ENCODE results near the gene SLC9A9. TPM values are rescaled to one million over a fixed set of nuclear protein-coding genes. Genes with fewer than 3 reads are reported as not detected.

SLC9A9 gene
- polyA plus RNA-seq, 1 donor: 6.3 TPM

- H3K27ac ChIP-seq (ENCODE audit: low read length): no peak overlapping the region
- 100% methylated on average over 1 of the region's 3 CpGs for WGBS (ENCODE audit: insufficient coverage, low lambda C conversion rate)
- H3K27me3 ChIP-seq (ENCODE audit: control insufficient read depth, insufficient read depth, low read length): no peaks in the 10 kb centered on the region
- no peak for DNase-seq
- no peaks in the 10 kb centered on the region for H3K4me1 ChIP-seq (ENCODE audit: control insufficient read depth, insufficient read depth, low read length)
- no peak overlapping the region for H3K4me3 ChIP-seq (ENCODE audit: low read length)
- no peaks in the 10 kb centered on the region for H3K9me3 ChIP-seq (ENCODE audit: control insufficient read depth, low read depth, low read length)
- H3K36me3 ChIP-seq (ENCODE audit: control insufficient read depth, insufficient read depth, low read length): no peaks in the 10 kb centered on the region
Measured at GRCh38 chr3:143497382-143497781, 350.9 kb downstream of the SLC9A9 start.

DNA sequence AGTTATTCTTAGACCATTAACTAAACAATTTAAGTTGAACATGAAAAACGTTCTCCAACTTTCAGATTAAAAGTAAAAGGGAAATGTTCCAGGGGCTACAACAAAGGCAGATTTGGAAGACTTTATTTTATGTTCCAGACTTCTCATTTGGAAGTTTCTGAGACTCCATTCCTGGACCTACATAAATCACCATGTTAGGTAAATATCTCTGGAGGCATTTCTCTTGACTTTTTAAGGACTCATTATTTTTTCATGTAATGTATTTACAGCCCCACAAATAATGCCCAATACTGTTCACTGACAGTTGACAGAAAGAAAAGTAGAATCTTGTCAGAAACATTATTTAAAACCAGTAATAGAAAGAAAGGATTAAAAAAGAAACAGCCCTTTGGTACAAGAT is 352.1 kb downstream of the SLC9A9 start:
- H3K36me3 ChIP-seq (ENCODE audit: control insufficient read depth, insufficient read depth, low read length): no peaks in the 10 kb centered on the region
- DNase-seq: no peak
- no peak overlapping the region for H3K4me3 ChIP-seq (ENCODE audit: low read length)
- no peak overlapping the region for H3K27ac ChIP-seq (ENCODE audit: low read length)
- H3K9me3 ChIP-seq (ENCODE audit: control insufficient read depth, low read depth, low read length): no peaks in the 10 kb centered on the region
- H3K27me3 ChIP-seq (ENCODE audit: control insufficient read depth, insufficient read depth, low read length): no peaks in the 10 kb centered on the region
- H3K4me1 ChIP-seq (ENCODE audit: control insufficient read depth, insufficient read depth, low read length): no peaks in the 10 kb centered on the region
- WGBS (ENCODE audit: insufficient coverage, low lambda C conversion rate): 80% methylated on average over 1 of the region's 1 CpG

GRCh38 chr3:143495527-143495926 is 352.7 kb downstream of the SLC9A9 start:
- Histone ChIP-seq H3K27ac (ENCODE audit: low read length) (no peak overlapping the region), H3K4me3 (ENCODE audit: low read length) (no peak overlapping the region), H3K27me3 (ENCODE audit: control insufficient read depth, insufficient read depth, low read length) (no peaks in the 10 kb centered on the region), H3K9me3 (ENCODE audit: control insufficient read depth, low read depth, low read length) (no peaks in the 10 kb centered on the region), H3K36me3 (ENCODE audit: control insufficient read depth, insufficient read depth, low read length) (no peaks in the 10 kb centered on the region), H3K4me1 (ENCODE audit: control insufficient read depth, insufficient read depth, low read length) (no peaks in the 10 kb centered on the region)
- DNase-seq: no peak
- no CpG with 5 or more reads among the region's 2 CpGs for WGBS (ENCODE audit: insufficient coverage, low lambda C conversion rate)

DNA sequence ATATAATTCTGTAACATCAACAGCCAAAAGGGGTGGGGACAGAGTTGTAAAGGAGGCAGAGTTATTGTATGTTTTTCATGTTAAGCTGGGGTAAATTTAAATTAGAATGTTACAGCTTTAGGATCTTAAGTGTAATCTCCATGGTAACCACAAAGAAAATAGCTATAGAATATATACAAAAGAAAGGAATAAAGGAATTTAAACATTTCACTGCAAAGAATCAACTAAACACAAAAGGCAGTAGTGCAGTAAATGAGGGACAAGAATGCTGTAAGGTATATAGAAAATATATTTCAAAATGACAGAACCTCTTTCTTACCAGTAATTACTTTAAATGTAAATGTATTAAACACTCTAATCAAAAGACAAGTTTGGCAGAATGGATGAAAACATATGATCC is 361.7 kb downstream of the SLC9A9 start:
- H3K4me1 ChIP-seq (ENCODE audit: control insufficient read depth, insufficient read depth, low read length): no peaks in the 10 kb centered on the region
- no peaks in the 10 kb centered on the region for H3K36me3 ChIP-seq (ENCODE audit: control insufficient read depth, insufficient read depth, low read length)
- H3K27ac ChIP-seq (ENCODE audit: low read length): no peak overlapping the region
- no peak overlapping the region for H3K4me3 ChIP-seq (ENCODE audit: low read length)
- no peaks in the 10 kb centered on the region for H3K9me3 ChIP-seq (ENCODE audit: control insufficient read depth, low read depth, low read length)
- no peak for DNase-seq
- no peaks in the 10 kb centered on the region for H3K27me3 ChIP-seq (ENCODE audit: control insufficient read depth, insufficient read depth, low read length)

- no peak overlapping the region for H3K27ac ChIP-seq (ENCODE audit: low read length)
- peaks cover 6% of the 10 kb centered on the region for H3K4me1 ChIP-seq (ENCODE audit: control insufficient read depth, insufficient read depth, low read length)
- no peaks in the 10 kb centered on the region for H3K27me3 ChIP-seq (ENCODE audit: control insufficient read depth, insufficient read depth, low read length)
- WGBS (ENCODE audit: insufficient coverage, low lambda C conversion rate): 100% methylated on average over 2 of the region's 4 CpGs
- no peak for DNase-seq
- no peak overlapping the region for H3K4me3 ChIP-seq (ENCODE audit: low read length)
- H3K36me3 ChIP-seq (ENCODE audit: control insufficient read depth, insufficient read depth, low read length): no peaks in the 10 kb centered on the region
- H3K9me3 ChIP-seq (ENCODE audit: control insufficient read depth, low read depth, low read length): no peaks in the 10 kb centered on the region
Measured at GRCh38 chr3:143484846-143485512, 363.3 kb downstream of the SLC9A9 start.

GRCh38 chr3:143483214-143483613 is 365.1 kb downstream of the SLC9A9 start:
- H3K27ac ChIP-seq (ENCODE audit: low read length): no peak overlapping the region
- H3K4me3 ChIP-seq (ENCODE audit: low read length): no peak overlapping the region
- peaks cover 8% of the 10 kb centered on the region for H3K4me1 ChIP-seq (ENCODE audit: control insufficient read depth, insufficient read depth, low read length)
- no peaks in the 10 kb centered on the region for H3K36me3 ChIP-seq (ENCODE audit: control insufficient read depth, insufficient read depth, low read length)
- no peak for DNase-seq
- H3K9me3 ChIP-seq (ENCODE audit: control insufficient read depth, low read depth, low read length): no peaks in the 10 kb centered on the region
- no peaks in the 10 kb centered on the region for H3K27me3 ChIP-seq (ENCODE audit: control insufficient read depth, insufficient read depth, low read length)

DNA sequence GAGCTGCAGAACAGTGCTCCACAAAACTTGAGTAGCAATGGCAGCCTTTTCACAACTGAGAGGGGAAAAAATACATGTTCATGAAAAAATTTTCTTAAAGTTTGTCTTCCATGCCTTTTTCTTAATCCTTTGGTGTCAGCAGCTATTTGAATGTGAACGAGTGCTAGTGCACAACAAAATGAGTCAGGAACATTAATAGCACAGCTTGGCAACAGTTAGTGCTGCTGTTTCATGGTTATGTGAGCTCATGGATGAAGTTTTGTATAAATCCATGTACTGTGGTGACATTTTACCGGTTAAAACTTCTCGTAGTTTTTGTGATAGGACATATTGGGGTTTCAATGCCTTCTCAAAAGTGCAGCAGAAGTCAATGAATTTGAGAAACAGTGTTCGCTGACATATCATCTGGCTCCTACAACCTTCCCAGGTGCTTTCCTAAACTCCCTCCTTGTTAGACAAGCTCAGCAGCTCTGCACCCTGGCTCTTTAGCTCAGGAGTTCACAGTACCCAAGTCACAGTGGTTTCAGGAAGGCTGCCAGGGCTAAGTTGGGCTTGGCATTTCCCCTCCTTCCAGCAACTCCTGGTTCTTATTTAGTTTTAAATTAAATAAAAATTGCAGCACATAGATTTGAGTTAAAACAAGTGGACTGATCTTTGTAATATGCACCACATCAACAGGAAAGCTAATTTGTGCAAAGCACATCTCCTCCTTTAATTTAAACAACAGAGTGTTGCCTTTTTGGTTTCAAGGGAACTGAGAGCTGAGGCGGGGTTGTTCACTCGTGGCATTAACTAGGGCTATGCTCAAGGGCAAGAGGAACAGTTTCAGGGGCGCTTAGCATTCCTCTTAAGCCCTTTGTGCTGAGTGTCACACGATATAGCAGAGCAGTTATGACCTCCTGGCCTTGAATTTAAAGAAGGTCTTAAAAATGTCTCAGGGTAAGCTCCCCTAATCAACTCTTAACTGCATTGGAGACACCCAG is 365.9 kb downstream of the SLC9A9 start:
- WGBS (ENCODE audit: insufficient coverage, low lambda C conversion rate): 98% methylated on average over 5 of the region's 8 CpGs
- H3K27ac ChIP-seq (ENCODE audit: low read length): no peak overlapping the region
- no peaks in the 10 kb centered on the region for H3K36me3 ChIP-seq (ENCODE audit: control insufficient read depth, insufficient read depth, low read length)
- no peak overlapping the region for H3K4me3 ChIP-seq (ENCODE audit: low read length)
- H3K4me1 ChIP-seq (ENCODE audit: control insufficient read depth, insufficient read depth, low read length): peaks cover 8% of the 10 kb centered on the region
- H3K27me3 ChIP-seq (ENCODE audit: control insufficient read depth, insufficient read depth, low read length): no peaks in the 10 kb centered on the region
- no peak for DNase-seq
- no peaks in the 10 kb centered on the region for H3K9me3 ChIP-seq (ENCODE audit: control insufficient read depth, low read depth, low read length)

GRCh38 chr3:143480344-143480743 is 367.9 kb downstream of the SLC9A9 start:
- peak; percentile 55 to 79 for DNase-seq
- 20% methylated on average over 2 of the region's 5 CpGs for WGBS (ENCODE audit: insufficient coverage, low lambda C conversion rate)
- Histone ChIP-seq H3K27ac (ENCODE audit: low read length) (no peak overlapping the region), H3K27me3 (ENCODE audit: control insufficient read depth, insufficient read depth, low read length) (no peaks in the 10 kb centered on the region), H3K4me3 (ENCODE audit: low read length) (no peak overlapping the region), H3K4me1 (ENCODE audit: control insufficient read depth, insufficient read depth, low read length) (peaks cover 8% of the 10 kb centered on the region), H3K9me3 (ENCODE audit: control insufficient read depth, low read depth, low read length) (no peaks in the 10 kb centered on the region), H3K36me3 (ENCODE audit: control insufficient read depth, insufficient read depth, low read length) (no peaks in the 10 kb centered on the region)

DNA sequence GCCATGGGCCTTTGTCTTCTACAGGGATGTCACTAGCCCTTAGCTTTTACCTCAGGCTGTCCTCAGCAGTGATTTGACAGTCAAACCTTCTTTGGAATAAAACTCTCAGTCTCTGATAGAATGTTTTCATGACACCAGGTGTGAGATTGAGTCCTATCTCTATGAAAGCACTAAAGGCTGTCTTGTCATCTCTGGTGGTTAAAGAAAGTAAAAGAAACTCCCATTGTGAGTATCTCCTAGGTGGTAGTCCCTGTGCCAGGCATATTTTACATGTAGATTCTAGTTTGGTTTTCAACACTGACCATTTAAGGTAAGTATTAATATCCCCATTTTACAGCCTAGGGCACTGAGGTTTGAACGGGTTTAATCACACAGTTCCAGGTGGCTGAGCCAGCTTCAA is 368.5 kb downstream of the SLC9A9 start:
- WGBS (ENCODE audit: insufficient coverage, low lambda C conversion rate): no CpG with 5 or more reads among the region's 1 CpG
- H3K27ac ChIP-seq (ENCODE audit: low read length): no peak overlapping the region
- DNase-seq: no peak

DNA sequence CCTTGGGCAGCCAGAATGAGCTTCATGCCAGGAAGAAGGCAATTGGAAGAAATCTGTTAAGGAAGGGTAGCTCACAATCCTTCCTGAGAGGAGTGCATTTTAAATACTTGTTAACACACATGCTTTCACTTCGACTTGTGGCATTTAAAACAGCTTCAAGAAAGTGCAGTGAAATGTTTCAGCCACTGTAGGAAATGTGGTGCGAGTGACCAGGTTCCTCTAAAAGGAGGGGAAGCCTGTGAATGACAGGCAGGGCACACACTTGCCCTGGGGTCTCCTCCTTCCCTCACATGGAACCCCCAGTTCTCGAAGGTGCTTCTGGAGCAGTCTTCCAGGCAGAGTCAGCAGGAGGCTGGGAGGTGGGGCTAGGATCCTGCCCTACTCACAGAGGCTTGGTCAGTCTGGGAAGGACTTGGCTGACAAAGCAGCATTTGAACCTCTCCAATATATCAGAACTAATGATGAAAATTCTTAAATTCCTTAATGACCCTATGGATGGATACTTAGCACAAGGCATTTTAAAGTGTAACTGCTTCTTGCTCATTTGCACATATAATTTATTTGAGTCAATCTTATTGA is 370.1 kb downstream of the SLC9A9 start:
- no peaks in the 10 kb centered on the region for H3K36me3 ChIP-seq (ENCODE audit: control insufficient read depth, insufficient read depth, low read length)
- H3K27me3 ChIP-seq (ENCODE audit: control insufficient read depth, insufficient read depth, low read length): no peaks in the 10 kb centered on the region
- no peak for DNase-seq
- H3K9me3 ChIP-seq (ENCODE audit: control insufficient read depth, low read depth, low read length): no peaks in the 10 kb centered on the region
- WGBS (ENCODE audit: insufficient coverage, low lambda C conversion rate): no CpG with 5 or more reads among the region's 3 CpGs
- H3K4me1 ChIP-seq (ENCODE audit: control insufficient read depth, insufficient read depth, low read length): peaks cover 14% of the 10 kb centered on the region
- no peak overlapping the region for H3K27ac ChIP-seq (ENCODE audit: low read length)
- no peak overlapping the region for H3K4me3 ChIP-seq (ENCODE audit: low read length)

More for the DNA sequence above, 368.5 kb downstream of the SLC9A9 start:
- H3K9me3 ChIP-seq (ENCODE audit: control insufficient read depth, low read depth, low read length): no peaks in the 10 kb centered on the region
- H3K4me3 ChIP-seq (ENCODE audit: low read length): no peak overlapping the region
- H3K36me3 ChIP-seq (ENCODE audit: control insufficient read depth, insufficient read depth, low read length): no peaks in the 10 kb centered on the region
- peaks cover 8% of the 10 kb centered on the region for H3K4me1 ChIP-seq (ENCODE audit: control insufficient read depth, insufficient read depth, low read length)
- no peaks in the 10 kb centered on the region for H3K27me3 ChIP-seq (ENCODE audit: control insufficient read depth, insufficient read depth, low read length)
